T-helper 1 cell treated with Interleukin-12 subunit alpha and Interleukin-12 subunit beta and Interleukin-4 antibody, amounts not matched to agents 30 ng/mL and 1 ng/mL, for 36 hours (primary cell): ENCODE results near the gene GIMAP2. TPM values are rescaled to one million over a fixed set of nuclear protein-coding genes. Genes with fewer than 3 reads are reported as not detected.
"Not testable (repeated sequence)": the region's sequence is repeated elsewhere in the genome, so short reads cannot be mapped to it uniquely, and the experiment has no call there.

ENCODE experiments used
- intact Hi-C: fragments of 100-400 bp; cut with micrococcal nuclease; formaldehyde crosslinking; loops from one replicate; pipeline ENCODE4 v1.15.1; 2024
- total RNA-seq: library from RNA; stranded (reverse); gene quantifications from 2 replicates; pipeline ENCODE4 v1.2.3, GENCODE V29; 2022

GIMAP2 gene
- total RNA-seq, 1 donor from 2014 or later = 95.5 TPM

DNA sequence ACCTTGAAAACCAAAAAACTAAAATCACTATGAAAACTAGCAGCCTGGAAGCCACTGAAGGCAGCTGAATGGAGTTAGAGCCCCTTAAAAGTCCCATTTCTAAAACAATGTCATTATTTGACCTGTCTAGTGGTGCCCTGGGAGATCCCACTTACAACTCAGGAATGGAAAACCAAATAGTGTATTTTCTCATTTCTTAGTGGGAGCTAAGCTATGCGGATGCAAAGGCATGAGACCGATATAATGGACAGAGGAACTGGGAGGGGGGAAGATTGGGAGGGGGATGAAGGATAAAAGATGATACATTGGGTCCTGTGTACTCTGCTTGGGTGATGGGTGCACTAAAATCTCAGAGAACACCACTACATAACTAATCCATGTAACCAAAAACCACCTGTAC, 9.8 kb upstream of the GIMAP2 start:
- intact Hi-C loops = loop anchor here (1.0 to 2.0 kb wide), 3 partner anchors 7 to 79 kb away; partner anchors contain the start of gene GIMAP2

DNA sequence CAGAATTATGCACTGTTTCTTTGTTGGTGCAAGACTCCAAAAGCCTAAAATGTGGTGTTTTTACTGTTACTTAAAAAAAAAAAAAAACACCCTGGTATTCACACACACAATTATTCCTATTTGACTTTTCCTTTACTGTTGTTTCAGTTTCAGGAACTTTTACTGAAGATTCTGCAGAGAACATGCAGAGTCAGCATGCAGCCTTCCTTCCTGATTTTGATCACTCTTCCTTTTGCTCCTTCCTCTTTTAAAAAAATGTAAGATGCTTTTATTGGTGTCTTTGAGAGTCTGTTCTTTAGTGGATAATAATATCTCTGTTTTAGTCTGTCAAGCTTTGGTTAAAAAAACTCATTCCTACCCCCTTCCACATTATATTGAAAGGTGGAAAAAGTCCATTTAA, 9.2 kb upstream of the GIMAP2 start:
- intact Hi-C loops = loop anchor here (1.0 to 2.0 kb wide), 3 partner anchors 8 to 79 kb away; partner anchors contain the start of gene GIMAP2

DNA sequence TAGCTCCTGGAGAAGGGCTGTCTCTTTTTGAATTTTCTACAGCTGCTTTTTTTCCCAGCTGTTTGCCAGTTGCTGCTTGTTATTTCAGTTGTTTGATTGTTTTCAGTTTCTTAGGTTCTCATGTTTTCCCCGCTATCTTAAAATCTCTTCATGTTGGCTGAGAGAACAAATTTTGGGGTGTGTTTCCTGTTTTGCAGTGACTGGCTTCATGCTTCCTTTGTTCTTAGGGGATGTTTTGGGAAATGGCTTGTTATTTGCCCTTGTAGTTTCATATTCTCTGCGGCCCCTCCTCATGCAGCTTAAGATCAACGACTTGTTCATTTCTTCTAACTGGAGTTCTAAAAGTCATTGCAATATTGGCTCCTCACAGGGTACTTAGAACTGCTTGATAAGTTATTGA, 8.7 kb upstream of the GIMAP2 start:
- intact Hi-C loops = loop anchor here (1.0 to 2.0 kb wide), 3 partner anchors 8 to 78 kb away; partner anchors contain the start of gene GIMAP2

DNA sequence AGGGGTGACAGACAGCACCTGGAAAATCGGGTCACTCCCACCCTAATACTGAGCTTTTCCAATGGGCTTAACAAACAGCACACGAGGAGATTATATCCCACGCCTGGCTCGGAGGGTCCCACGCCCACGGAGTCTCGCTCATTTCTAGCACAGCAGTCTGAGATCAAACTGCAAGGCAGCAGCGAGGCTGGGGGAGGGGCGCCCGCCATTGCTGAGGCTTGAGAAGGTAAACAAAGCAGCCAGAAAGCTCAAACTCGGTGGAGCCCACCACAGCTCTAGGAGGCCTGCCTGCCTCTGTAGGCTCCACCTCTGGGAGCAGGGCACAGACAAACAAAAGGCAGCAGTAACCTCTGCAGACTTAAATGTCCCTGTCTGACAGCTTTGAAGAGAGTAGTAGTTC, 6.9 kb upstream of the GIMAP2 start:
- intact Hi-C loops = not testable (repeated sequence)

DNA sequence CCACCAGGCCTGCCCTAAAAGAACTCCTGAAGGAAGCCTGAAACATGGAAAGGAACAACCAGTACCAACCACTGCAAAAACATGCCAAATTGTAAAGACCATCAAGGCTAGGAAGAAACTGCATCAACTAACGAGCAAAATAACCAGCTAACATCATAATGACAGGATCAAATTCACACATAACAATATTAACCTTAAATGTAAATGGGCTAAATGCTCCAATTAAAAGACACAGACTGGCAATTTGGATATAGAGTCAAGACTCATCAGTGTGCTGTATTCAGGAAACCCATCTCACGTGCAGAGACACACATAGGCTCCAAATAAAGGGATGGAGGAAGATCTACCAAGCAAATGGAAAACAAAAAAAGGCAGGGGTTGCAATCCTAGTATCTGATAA, 5.1 kb upstream of the GIMAP2 start:
- intact Hi-C loops = not testable (repeated sequence)

DNA sequence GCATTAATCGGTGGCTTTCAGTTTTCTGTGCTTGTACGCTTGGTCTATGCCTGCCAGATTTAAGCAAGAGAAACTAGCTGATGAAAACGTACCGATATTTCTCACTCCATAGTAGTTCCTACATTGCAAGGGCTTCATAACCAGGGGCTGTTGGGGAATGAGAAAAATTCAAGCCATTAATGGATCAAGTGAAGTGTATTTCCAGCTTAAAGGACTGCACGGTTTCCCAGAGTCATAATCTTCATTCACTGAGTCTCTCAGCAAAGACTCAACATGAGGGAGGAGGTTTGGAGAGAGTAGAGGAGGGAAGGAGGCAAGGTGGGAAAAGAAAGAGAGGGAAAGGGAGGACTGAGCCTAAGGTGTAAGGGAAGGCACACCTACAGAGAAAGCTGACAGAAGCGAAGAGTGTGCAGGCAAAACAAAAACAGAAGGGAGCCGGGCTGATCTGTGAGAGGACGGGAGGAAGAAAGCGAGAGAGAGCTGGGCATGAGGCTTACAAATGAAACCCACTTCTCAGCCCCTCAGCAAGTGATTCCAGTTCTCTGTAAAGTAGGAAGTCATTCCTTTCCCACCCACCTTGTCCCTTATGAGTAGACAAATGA, 625 bp downstream of the GIMAP2 start:
- intact Hi-C loops = loop anchor here (1.0 to 2.0 kb wide), 5 partner anchors 18 to 69 kb away; partner anchors contain the start of gene GIMAP1

DNA sequence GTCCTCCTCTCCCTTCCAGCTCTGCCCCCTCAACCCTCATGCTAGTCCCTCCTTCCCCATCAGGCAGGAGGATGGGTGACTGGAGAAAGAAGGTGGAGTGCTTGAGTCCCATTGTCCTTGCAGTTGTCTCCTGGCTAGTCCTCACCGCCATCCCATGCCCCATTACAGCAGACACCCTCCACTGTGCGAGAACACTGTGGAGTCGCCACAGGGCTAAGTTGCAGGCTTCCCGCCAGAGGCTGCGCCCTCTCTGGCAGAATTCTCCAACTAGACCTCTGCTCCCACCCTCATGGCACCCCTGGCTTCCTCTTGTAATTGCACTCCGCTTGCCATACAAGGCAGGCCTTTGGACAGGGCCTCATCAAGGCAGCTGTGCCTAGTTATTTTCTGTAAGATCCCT, 3.1 kb downstream of the GIMAP2 start:
- intact Hi-C loops = no loop called here

DNA sequence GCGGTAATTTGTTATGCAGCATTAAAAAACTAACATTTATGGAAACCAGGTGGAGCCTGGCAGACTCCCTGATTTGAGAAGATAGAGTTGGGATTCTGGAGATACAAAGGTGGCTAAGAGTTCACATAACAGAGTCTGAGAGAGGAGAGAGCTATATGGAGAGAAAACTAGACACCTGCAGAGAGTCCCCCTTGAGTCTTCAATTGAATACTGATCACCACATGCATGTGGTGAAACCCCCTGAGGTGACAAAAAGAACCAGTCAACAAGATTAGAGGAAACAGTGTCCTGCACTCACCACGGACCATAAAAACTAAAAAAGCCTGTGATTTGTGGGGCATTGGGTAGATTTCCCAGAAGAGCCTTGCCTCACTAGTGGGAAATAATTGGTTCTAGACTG, 10.1 kb downstream of the GIMAP2 start:
- intact Hi-C loops = no loop called here

DNA sequence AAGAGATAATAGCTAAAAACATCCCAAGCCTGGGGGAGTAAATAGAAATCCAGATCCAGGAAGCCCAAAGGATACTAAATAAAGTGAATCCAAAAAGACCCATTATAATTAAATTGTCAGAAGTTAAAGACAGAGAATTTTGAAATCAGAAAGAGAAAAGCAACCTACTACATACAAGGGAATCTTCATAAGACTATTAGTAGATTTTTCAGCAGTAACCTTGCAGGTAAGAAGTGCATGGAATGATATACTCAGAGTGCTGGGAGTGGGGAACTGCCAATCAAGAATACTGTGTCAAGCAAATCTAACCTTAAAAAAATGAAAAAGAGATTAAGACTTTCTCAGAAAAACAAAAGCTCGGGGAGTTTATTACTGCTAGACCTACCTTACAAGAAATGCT, 17.7 kb downstream of the GIMAP2 start:
- intact Hi-C loops = no loop called here

DNA sequence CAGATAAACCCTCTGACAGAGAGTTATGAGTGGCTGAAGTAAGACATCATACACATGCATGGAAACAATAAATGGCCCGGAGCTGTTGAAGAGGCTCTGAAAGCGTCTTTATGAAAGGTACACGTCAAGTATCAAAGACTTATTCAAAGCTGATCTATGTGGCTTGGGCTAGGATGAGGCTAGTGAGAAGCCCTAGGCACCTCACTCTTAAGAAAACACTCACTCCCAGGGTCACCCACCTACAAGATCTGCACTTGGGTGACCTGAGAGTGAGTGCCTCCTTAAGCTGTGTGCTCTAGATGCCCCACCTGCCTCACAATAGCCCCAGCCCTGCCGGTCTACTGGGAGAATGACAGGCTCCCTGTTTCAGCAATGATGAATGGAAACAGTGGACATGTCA, 29.8 kb downstream of the GIMAP2 start:
- intact Hi-C loops = no loop called here

DNA sequence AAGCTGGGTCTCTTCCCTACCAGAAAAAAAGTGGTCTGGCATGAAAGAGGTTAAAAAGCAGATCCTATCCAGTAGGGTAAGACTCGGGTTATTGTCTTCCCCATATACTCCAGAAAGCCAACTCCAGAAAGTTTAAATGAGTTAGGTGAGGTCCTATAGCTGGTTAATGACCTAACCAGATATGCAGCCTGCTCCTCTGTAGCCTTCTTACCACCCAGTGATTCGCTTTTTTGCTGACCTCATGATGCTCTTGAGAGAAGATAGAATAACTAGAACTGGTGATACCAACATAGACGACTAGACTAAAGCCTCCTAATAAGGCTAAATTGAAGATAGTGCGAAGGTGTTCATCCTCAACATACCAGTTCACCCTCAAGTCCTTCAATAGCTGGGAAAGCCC, 30.2 kb downstream of the GIMAP2 start:
- intact Hi-C loops = loop anchor here (1.0 to 2.0 kb wide), 9 partner anchors 17 to 267 kb away; partner anchors contain the start of genes GIMAP5 and GIMAP7

DNA sequence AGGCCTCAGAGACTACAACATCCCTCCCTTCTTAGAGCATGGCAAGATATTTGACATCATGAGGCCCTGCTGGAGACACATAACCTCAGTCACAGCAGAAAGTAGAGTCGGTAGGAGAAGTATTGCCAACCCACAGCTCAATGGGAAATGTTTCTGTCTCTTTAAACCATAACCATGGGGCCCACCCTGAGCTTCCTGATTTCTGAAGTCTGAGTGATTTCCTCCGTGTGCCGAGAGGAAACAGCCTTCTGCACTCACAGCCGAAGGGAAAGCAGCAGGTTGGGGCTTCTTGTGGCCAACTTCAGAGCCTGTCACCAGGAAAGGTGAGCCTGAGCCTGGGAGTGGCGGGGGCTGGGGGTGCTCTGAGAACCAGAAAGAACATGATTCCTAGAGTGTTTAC, 30.9 kb downstream of the GIMAP2 start, which contains the start of gene GIMAP1:
TSS of gene GIMAP1 (plus strand) at position 246 of the 400 bp plus-strand sequence. CDS start 2,435 bp downstream, outside the sequence.
- intact Hi-C loops = loop anchor here (1.0 to 2.0 kb wide), 9 partner anchors 16 to 268 kb away; partner anchors contain the start of genes GIMAP5 and GIMAP7

DNA sequence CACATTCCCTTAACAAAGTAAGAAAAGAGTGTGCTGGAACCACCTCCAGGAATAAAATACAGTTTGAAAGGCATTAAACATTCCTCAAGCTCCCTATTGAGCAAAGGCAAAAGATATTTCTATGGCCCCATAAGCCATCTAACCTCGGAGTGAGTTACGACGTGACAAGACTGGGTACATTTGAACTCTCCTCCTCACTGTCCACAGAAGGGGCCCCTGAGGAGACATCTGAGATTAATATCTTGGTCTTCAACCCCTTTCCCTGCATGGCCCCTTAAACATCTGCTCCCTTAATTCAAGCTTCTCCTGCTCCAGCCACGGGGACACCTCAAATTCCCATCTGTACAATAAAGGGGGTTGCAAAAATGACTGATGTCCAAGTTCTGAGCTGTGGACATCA, 31.4 kb downstream of the GIMAP2 start:
- intact Hi-C loops = loop anchor here (1.0 to 2.0 kb wide), 9 partner anchors 16 to 269 kb away; partner anchors contain the start of genes GIMAP5 and GIMAP7

DNA sequence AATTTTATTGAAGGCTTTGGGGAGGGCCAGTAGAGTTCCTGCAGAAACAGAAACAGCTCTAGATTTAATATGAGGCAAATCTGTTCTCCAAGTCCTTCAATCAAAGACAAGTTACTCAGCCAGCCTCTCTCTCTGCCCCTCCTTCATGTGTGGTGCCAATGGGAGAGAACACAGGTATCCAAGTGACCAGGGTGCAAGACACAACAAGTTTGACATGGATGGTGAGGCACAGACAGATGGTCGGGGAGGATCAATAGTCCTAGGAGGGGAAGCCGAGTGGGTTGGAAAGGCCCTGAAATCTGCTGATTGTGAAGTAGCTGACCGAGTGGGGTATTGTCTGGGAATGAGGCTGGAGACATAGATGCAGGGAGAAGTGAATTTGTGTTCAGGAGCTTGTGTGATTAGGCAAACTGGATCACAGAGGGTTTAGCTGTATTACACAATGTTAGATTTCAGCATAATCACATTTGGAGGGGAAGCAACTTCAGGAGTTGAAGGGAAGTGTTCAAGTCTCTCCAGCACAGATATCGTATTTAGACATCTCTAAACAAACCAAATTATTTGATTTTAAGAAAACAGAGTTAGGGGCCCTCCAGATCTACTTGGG, 32.4 kb downstream of the GIMAP2 start:
- intact Hi-C loops = loop anchor here (2.0 kb wide), 2 partner anchors 15 to 203 kb away; partner anchors contain the start of gene GIMAP7

DNA sequence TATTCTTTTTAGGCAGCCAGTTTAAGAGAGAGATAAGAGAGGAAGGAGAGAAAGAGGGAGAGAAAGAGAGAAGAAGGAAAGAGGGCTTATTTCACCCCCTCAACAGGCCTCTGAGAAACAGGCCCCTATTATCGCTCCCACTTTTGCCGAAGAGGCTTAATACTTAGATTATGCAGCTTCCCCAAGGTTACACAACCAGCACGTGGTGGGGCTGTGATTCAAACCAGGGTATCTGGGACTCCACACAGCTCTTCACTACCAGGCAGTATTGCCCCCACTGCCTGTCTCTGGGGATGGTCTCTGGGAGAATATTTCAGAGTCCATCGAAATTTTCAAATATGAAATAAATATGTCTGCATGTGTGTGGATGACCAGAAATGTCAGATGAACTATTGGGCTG, 33.9 kb downstream of the GIMAP2 start:
- intact Hi-C loops = no loop called here

DNA sequence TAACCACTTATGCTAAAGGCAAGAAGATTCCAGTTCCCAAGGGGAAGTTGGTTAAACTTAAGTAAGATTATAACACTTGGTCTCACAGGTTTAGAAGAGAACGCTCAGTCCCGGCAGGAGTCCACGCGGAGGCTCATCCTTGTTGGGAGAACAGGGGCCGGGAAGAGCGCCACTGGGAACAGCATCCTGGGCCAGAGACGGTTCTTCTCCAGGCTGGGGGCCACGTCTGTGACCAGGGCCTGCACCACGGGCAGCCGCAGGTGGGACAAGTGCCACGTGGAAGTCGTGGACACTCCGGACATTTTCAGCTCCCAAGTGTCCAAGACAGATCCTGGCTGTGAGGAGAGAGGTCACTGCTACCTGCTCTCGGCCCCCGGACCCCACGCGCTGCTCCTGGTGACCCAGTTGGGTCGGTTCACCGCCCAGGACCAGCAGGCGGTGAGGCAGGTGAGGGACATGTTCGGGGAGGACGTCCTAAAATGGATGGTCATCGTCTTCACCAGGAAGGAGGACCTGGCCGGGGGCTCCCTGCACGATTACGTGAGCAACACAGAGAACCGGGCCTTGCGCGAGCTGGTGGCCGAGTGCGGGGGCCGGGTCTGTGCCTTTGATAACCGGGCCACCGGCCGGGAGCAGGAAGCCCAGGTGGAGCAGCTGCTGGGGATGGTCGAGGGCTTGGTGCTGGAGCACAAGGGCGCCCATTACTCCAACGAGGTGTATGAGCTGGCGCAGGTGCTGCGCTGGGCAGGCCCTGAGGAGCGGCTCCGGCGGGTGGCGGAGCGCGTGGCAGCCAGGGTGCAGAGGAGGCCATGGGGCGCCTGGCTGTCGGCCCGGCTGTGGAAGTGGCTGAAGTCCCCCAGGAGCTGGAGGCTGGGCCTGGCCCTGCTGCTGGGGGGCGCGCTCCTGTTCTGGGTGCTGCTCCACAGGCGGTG, 34.7 kb downstream of the GIMAP2 start:
- intact Hi-C loops = no loop called here

DNA sequence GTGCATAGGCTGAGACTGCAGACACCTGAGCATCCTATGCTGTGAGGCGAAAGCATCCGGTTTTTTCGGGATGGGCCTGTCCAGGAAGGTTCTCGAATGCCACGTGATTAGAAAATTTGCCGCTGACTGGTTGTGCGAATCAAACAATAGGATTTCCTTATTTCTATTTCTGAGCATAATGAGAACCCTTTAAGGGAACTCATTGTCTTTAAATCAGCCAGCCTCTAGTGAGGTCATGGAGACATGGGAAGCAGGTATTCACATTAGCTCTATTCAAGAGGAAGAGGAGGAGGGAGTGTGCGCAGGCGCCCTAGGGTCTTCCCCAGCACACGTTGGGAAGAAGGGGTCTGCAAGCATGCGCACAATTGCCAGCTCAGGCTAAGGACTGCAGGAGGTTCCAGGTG, 36.5 kb downstream of the GIMAP2 start:
- intact Hi-C loops = no loop called here

DNA sequence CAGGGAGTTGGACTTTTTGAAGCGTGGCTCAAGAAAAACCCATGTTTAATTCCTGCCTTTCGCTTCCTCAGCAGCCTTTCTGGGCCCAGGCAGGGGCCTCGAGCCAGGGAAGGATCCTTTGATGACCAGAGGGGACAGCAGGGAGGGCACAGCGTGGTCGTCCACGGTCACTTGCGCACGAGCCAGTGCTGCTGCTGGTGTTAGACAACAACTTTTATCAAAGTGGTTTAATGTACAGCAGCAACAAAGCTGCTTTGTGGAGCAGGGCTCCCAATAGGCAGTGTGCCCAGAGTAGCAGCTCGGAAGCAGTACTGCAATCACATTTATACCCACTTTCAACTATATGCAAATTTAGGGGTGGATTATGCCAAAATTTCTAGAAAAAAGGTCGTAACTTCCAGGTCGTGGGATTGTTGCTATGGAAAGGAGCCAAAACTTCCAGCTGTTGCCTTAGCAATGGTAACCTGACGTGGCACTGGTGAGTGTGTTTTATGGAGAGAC, 37.0 kb downstream of the GIMAP2 start:
- intact Hi-C loops = no loop called here

DNA sequence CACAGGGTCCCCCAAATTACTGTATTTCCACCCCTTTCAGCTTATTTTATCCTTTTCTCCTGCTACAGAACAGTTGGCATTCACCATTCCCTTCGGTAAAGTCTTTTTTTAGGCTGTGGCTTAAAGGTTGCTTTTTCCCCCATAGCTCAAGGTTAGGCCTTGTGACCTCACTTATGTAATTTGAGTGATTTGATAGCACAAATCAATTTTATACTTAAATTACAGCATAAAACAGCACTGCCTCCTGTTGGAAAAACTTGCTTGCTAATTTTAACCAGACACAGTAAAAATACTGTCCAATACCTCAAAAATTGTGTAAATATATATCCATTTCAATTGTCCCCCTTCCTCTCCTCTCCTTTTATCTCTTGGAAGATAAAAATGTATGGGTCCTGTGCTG, 38.0 kb downstream of the GIMAP2 start:
- intact Hi-C loops = no loop called here

DNA sequence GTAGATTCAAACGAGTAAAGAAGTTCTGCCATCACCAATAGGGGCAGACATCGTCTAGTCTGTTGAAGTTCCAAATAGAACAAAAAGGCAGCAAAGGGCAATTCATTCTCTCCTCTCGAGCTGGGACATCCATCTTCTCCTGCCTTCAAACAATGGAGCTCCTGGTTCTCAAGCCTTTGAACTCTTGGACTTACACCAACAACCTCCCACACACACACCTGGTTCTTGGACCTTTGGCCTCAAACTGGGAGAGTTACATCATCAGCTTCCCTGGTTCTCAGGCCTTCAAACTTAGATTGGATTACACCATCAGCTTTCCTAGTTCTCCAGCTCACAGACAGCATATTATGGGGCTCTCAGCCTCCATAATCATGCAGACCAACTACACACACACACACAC, 41.9 kb downstream of the GIMAP2 start:
- intact Hi-C loops = no loop called here

DNA sequence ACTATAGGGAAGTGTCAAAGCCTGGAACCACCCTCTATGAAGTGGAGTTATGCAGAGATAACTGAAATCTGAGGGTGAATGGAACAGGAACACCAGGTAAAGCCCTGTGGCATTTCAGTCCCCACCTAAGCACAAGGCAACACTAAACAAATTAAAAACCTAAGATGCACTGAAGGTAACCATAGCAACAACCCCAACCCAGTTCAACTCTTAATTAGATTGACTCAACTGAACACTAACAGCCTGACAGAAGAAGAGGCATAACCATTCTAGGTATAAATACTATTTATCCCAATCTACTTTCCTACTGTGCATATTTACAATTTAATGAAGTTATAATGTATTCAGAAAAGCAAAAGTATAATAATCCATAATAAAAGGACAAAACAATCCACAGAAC, 42.5 kb downstream of the GIMAP2 start:
- intact Hi-C loops = no loop called here
